Muscle layer of colon (tissue), 2 donors: Measurements from ENCODE around the gene IQCN.

Experiments
- H3K27ac ChIP-seq: one replicate; pipeline ENCODE4 v1.7.0; 2013; ENCODE audit warnings: low read depth, mild to moderate bottlenecking, low read length, moderate library complexity
- H3K27me3 ChIP-seq, 2 donors: one replicate each; pipeline ENCODE4 v1.7.0; 2013; ENCODE audit warnings: low read length in 2 of 2, mild to moderate bottlenecking in 2 of 2; ENCODE audit not compliant: insufficient read depth in 2 of 2, control insufficient read depth in 1 of 2
- H3K36me3 ChIP-seq: one replicate; pipeline ENCODE4 v1.7.0; 2013; ENCODE audit warnings: mild to moderate bottlenecking, low read length; ENCODE audit not compliant: insufficient read depth
- H3K4me1 ChIP-seq: one replicate; pipeline ENCODE4 v1.7.0; 2013; ENCODE audit warnings: mild to moderate bottlenecking, low read length; ENCODE audit not compliant: insufficient read depth
- H3K4me3 ChIP-seq, 2 donors: one replicate each; pipeline ENCODE4 v1.7.0; 2013; ENCODE audit warnings: low read length in 2 of 2, low read depth in 1 of 2, mild to moderate bottlenecking in 1 of 2, moderate library complexity in 1 of 2
- H3K9ac ChIP-seq: one replicate; pipeline ENCODE4 v1.7.0; 2013; ENCODE audit warnings: low read length
- H3K9me3 ChIP-seq: one replicate; pipeline ENCODE4 v1.7.0; 2013; ENCODE audit warnings: mild to moderate bottlenecking, low read length
- donor health status: abdominal sarcoma.
- donor health status: Adenocarcinoma of cecum.

The IQCN gene

DNA sequence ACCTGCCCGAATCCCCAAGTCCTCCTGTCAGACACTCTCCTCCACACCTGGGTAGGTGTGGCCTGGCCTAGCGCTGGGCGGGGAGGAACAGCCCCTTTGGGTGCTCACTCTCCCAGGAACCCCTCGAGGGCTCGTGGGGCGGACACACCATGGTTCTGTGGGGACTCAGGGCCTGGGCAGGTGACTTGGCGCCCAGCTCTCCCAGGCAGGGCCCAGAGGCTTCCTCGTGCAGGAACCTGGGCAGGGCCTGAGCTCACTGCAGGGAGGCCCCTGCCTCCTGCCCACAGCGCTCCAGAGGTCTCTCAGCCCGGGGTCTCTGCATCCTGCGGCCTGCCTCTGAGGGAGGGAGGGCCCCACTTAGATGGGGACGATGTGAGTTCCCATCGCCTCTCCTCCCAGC, 36.7 kb upstream of the IQCN start:
- H3K9ac ChIP-seq = no peak overlapping the region
- H3K4me3 ChIP-seq = no peak overlapping the region
- H3K36me3 ChIP-seq = peaks cover 22% of the 10 kb centered on the region
- H3K27ac ChIP-seq = no peak overlapping the region
- H3K4me1 ChIP-seq = peaks cover 4% of the 10 kb centered on the region
- no peaks in the 10 kb centered on the region for H3K9me3 ChIP-seq
- H3K27me3 ChIP-seq = no peaks in the 10 kb centered on the region

DNA sequence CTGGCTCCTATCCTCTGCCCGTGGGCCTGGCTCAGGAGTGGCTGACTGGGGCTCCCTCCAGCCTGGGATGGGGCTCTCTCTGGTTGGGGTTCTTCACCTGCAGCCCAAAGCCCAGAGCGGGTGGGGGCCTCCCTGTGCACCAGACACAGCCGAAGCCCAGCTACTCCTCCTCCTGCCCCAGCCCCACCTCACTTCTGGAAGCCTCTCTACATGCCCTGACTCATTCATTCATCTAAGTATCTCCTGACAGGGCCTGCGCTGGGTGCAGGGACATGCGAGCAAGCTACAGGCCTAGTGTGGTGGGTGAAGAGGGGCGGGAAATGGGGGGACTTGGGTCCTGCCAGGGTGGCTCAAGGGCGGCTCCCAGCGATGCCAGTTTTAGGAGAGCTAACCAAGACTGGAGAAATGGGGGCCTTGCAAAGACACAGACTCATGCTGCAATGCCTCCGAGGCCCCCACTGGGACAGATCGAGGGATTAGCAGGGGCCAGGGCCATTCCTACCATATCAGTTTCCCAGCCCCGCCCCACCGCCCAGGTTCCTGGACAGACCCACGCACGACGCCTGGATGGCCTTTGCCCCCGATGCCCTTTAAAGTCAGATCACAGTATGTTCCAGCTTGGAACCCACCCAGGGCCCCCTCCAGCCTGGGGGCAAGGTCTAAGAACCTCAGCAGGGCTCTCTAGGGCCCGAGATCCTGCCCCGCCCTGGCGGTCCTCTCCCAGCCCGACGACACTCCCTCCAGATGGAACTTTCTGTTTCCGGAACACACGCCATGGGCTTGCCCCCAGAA, 36.1 kb upstream of the IQCN start:
- Histone ChIP-seq H3K9ac (no peak overlapping the region), H3K27me3 (no peaks in the 10 kb centered on the region), H3K36me3 (peaks cover 22% of the 10 kb centered on the region), H3K4me1 (peaks cover 11% of the 10 kb centered on the region), H3K4me3 (no peak overlapping the region), H3K9me3 (no peaks in the 10 kb centered on the region), H3K27ac (no peak overlapping the region)

- Histone ChIP-seq H3K36me3 (peaks cover 22% of the 10 kb centered on the region), H3K4me3 (no peak overlapping the region), H3K4me1 (peaks cover 18% of the 10 kb centered on the region), H3K9ac (no peak overlapping the region), H3K27ac (no peak overlapping the region), H3K27me3 (no peaks in the 10 kb centered on the region), H3K9me3 (no peaks in the 10 kb centered on the region)
Measured at GRCh38 chr19:18309525-18310064, 35.3 kb upstream of the IQCN start.

DNA sequence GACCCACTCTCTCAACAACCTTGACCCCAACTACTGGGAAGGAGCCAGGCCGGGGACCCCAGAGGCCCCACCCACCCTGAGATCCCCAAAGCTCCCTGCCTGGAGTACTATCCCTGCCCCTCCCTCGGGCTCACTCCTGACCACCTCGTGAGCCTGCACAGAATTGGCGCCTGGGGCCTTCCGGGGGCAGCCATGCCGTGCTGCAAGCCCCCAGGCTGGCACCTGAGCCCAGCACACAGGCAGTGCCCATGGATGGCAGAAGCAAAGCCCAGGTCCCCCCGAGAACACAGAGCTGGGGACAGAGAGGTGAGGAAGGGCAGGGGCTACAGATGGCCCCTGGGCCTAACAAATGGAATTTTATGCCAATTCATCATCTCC, 34.7 kb upstream of the IQCN start:
- no peak overlapping the region for H3K4me3 ChIP-seq
- no peak overlapping the region for H3K9ac ChIP-seq
- H3K9me3 ChIP-seq = no peaks in the 10 kb centered on the region
- H3K27me3 ChIP-seq = no peaks in the 10 kb centered on the region
- H3K27ac ChIP-seq = no peak overlapping the region
- H3K36me3 ChIP-seq = peaks cover 22% of the 10 kb centered on the region
- H3K4me1 ChIP-seq = peaks cover 24% of the 10 kb centered on the region

GRCh38 chr19:18308051-18308947, 34.0 kb upstream of the IQCN start:
- H3K27ac ChIP-seq = no peak overlapping the region
- H3K36me3 ChIP-seq = peaks cover 22% of the 10 kb centered on the region
- H3K9me3 ChIP-seq = no peaks in the 10 kb centered on the region
- no peaks in the 10 kb centered on the region for H3K27me3 ChIP-seq
- no peak overlapping the region for H3K9ac ChIP-seq
- no peak overlapping the region for H3K4me3 ChIP-seq
- H3K4me1 ChIP-seq = peaks cover 31% of the 10 kb centered on the region

- Histone ChIP-seq H3K9me3 (no peaks in the 10 kb centered on the region), H3K9ac (no peak overlapping the region), H3K27ac (no peak overlapping the region), H3K27me3 (no peaks in the 10 kb centered on the region), H3K4me3 (no peak overlapping the region), H3K4me1 (peaks cover 33% of the 10 kb centered on the region), H3K36me3 (peaks cover 16% of the 10 kb centered on the region)
Measured at GRCh38 chr19:18307271-18307681, 33.0 kb upstream of the IQCN start.

DNA sequence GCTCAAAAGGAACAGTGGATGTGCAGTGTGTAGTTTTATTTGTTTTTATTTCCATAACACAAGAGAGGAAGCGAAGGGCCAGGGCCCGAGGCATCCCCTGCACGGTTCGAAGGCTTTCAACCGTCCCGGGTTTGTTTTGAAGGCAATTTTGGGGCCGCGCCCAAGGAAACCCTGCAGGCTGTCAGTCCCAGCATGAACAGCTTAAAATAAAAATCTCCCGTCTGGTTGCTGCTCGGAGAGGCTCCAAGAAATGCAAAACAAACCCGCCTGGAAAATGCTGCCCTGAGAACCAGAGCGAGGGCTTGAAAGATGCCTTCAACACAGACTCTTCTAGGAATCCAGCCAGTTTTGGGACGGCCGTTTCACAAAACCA, 32.6 kb upstream of the IQCN start:
- Histone ChIP-seq H3K36me3 (peaks cover 12% of the 10 kb centered on the region), H3K9me3 (no peaks in the 10 kb centered on the region), H3K27me3 (no peaks in the 10 kb centered on the region), H3K4me1 (peaks cover 33% of the 10 kb centered on the region), H3K4me3 (no peak overlapping the region), H3K27ac (no peak overlapping the region), H3K9ac (no peak overlapping the region)

DNA sequence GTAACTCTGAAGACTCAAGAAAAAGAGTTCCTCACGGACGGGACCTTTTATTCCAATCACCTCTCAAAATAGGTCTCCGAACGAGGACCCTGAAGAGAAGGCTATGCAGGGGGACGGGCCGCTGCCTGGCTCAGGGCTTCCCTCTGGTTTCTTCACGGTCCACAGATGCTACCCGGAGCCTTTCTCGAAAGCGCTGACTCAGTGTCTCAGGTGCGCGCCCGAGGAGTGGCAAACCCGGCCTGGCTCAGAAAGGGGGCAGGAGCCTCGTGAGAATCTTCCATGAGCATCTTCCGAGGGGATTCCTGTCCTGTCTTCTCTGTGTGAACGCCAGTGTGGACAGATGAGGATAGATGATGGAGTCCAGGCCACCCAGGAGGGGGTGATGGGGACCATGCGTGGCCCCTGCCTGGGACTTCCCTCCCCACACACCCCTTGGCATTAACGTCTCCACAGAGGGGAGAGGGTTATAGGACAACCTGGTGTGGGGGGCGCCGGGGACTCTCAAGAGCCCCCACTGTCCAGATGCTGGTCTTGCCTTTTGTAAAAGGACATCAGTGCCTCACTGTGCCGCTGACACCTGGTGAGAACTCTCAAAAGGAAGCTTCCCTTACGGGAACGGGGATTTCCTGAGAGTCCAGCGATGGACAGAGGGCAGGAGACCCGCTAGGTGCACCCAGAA, 32.1 kb upstream of the IQCN start:
- Histone ChIP-seq H3K27ac (peak overlapping the region; percentile 94), H3K9ac (no peak overlapping the region), H3K27me3 (no peaks in the 10 kb centered on the region), H3K9me3 (no peaks in the 10 kb centered on the region), H3K4me3 (no peak overlapping the region), H3K36me3 (peaks cover 9% of the 10 kb centered on the region), H3K4me1 (peaks cover 37% of the 10 kb centered on the region)

- H3K9me3 ChIP-seq = no peaks in the 10 kb centered on the region
- H3K4me1 ChIP-seq = peaks cover 43% of the 10 kb centered on the region
- H3K9ac ChIP-seq = peak overlapping the region; percentile 92
- peak overlapping the region; percentile 94 for H3K27ac ChIP-seq
- H3K27me3 ChIP-seq = no peaks in the 10 kb centered on the region
- H3K4me3 ChIP-seq = peak overlapping the region; percentile 0 to 54
- H3K36me3 ChIP-seq = peaks cover 6% of the 10 kb centered on the region
Measured at GRCh38 chr19:18304458-18305310, 30.4 kb upstream of the IQCN start.

- Histone ChIP-seq H3K27me3 (no peaks in the 10 kb centered on the region), H3K36me3 (peaks cover 3% of the 10 kb centered on the region), H3K27ac (peak overlapping the region; percentile 94), H3K4me3 (no peak overlapping the region), H3K9me3 (no peaks in the 10 kb centered on the region), H3K4me1 (peaks cover 43% of the 10 kb centered on the region), H3K9ac (peak overlapping the region; percentile 92)
Measured at GRCh38 chr19:18304208-18304457, 29.9 kb upstream of the IQCN start.

GRCh38 chr19:18301718-18302111, 27.5 kb upstream of the IQCN start:
- H3K27ac ChIP-seq = no peak overlapping the region
- H3K27me3 ChIP-seq = no peaks in the 10 kb centered on the region
- H3K9ac ChIP-seq = no peak overlapping the region
- no peaks in the 10 kb centered on the region for H3K9me3 ChIP-seq
- peaks cover 43% of the 10 kb centered on the region for H3K4me1 ChIP-seq
- no peak overlapping the region for H3K4me3 ChIP-seq
- no peaks in the 10 kb centered on the region for H3K36me3 ChIP-seq
